Measurements from ENCODE around the gene LAMA5. TPM values are rescaled to one million over a fixed set of nuclear protein-coding genes. Genes with fewer than 3 reads are reported as not detected.

The LAMA5 gene
- total RNA-seq, 1 donor from 2014 or later, result 240 TPM

DNA sequence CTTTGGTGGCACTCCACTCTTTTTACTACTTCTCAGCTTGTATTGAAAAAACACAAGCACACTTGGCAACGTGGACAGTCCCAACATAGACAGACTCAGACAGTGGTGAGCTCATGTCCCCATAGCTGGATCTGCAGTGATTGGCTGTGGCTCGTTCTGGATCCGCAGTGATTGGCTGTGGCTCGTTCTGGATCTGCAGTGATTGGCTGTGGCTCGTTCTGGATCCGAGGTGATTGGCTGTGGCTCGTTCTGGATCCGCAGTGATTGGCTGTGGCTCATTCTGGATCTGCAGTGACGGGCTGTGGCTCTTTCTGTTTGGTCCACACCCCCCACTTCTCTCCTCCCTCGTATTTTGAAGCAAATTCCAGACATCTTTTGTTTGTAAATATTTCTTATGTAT, 100.8 kb downstream of the LAMA5 start:
- no peak overlapping the region for H3K4me3 ChIP-seq (ENCODE audit: low read depth, low read length)
- TF ChIP-seq, protein P1, sequence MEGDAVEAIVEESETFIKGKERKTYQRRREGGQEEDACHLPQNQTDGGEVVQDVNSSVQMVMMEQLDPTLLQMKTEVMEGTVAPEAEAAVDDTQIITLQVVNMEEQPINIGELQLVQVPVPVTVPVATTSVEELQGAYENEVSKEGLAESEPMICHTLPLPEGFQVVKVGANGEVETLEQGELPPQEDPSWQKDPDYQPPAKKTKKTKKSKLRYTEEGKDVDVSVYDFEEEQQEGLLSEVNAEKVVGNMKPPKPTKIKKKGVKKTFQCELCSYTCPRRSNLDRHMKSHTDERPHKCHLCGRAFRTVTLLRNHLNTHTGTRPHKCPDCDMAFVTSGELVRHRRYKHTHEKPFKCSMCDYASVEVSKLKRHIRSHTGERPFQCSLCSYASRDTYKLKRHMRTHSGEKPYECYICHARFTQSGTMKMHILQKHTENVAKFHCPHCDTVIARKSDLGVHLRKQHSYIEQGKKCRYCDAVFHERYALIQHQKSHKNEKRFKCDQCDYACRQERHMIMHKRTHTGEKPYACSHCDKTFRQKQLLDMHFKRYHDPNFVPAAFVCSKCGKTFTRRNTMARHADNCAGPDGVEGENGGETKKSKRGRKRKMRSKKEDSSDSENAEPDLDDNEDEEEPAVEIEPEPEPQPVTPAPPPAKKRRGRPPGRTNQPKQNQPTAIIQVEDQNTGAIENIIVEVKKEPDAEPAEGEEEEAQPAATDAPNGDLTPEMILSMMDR (conservative IDR thresholded peaks at IDR 0.05; ENCODE audit: low read depth, low read length), result no peak
- no peak for DNase-seq (ENCODE audit: low read depth)

DNA sequence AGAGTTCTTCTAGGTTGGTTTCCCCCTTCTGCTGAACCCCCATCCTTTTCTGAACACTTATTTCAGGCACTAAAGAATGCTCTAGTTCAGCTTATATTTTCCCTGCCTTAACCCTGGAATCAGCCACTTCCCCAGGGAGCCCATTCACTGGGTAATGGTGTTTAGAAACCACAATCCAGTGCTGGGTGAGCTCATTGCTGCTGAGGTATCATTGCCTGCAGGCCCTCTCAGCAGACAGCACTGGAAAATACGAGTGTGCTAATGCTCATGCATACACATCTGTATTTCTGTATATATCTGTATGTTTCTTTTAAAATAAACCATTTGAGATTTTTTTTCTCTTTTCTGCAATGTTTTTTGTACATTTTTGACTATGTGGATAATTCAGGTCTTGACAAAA, 101.7 kb downstream of the LAMA5 start:
- DNase-seq (ENCODE audit: low read depth), result no peak
- no peak overlapping the region for H3K4me3 ChIP-seq (ENCODE audit: low read depth, low read length)
- TF ChIP-seq, protein P1 (conservative IDR thresholded peaks at IDR 0.05; ENCODE audit: low read depth, low read length), result no peak

DNA sequence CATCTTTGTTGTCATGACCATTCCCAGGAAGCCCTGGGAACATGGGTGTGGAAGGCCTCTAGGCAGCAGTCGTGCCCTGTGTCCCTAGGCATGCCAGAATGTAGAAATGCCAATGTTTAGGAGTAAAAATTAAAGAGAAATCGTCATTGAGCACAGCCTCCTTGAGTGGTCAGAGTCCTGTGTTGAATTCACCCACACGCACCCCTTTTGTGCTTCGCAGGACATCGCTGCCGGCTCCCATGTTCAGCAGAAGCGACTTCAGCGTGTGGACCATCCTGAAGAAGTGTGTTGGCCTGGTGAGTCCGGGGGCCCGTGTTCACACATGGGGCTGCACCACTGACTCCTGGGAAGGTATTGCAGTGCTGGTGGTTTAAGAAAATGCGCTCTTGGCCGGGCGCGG, 103.7 kb downstream of the LAMA5 start:
- TF ChIP-seq, protein P1 (conservative IDR thresholded peaks at IDR 0.05; ENCODE audit: low read depth, low read length), result no peak
- DNase-seq (ENCODE audit: low read depth), result no peak
- H3K4me3 ChIP-seq (ENCODE audit: low read depth, low read length), result no peak overlapping the region

DNA sequence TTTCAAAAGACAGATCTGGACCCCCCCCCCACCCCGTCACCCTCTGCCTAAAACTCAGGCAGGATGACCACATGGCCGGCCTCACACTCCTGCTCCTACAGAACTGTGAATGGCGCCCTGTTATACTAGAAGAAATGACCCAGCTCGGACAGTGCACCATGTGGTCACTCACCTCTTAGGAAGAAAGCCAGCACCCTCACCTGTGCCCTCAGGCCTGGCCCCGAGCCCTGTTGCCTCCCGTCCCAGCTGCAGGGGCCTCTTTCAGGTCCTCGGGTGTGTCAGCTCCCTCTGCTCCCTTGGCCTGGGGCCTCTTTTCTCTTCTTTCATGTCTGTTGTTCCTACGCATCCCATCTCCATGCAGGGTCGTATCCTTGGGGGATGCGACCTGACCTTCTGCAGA, 105.0 kb downstream of the LAMA5 start:
- TF ChIP-seq, protein P1 (conservative IDR thresholded peaks at IDR 0.05; ENCODE audit: low read depth, low read length), result no peak
- H3K4me3 ChIP-seq (ENCODE audit: low read depth, low read length), result no peak overlapping the region
- no peak for DNase-seq (ENCODE audit: low read depth)

DNA sequence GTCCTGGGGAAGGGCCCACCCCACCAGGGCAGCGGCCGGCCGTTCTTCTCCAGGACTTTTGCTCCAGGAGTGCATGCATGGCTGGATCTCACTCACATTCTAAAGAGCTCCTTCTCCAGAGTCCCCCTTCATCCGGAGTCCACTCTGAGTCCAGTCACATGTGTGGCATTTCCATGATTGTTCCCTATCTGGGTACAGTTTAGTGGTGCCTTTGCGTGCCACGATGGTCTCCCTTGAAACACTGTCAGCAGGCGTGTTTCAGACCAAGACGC, 107.9 kb downstream of the LAMA5 start:
- no peak for DNase-seq (ENCODE audit: low read depth)
- H3K4me3 ChIP-seq (ENCODE audit: low read depth, low read length), result no peak overlapping the region
- TF ChIP-seq, protein P1 (conservative IDR thresholded peaks at IDR 0.05; ENCODE audit: low read depth, low read length), result no peak

Other genes with a start within 250 kb of the LAMA5 start
- gene LSM14B, start 244.8 kb downstream of the LAMA5 start, total RNA-seq, result 16.3 and 23.3 TPM in 2 replicates
- 541 and 587 TPM in 2 replicates for gene PSMA7, start 223.9 kb downstream of the LAMA5 start, total RNA-seq
- 10.2 and 11.4 TPM in 2 replicates for gene SS18L1, start 223.5 kb downstream of the LAMA5 start, total RNA-seq
- 14.9 and 23.4 TPM in 2 replicates for gene MTG2, start 184.3 kb downstream of the LAMA5 start, total RNA-seq
- not detected in 2 replicates for gene HRH3, start 147.0 kb downstream of the LAMA5 start, total RNA-seq
- 17.1 and 20.6 TPM in 2 replicates for gene OSBPL2, start 128.8 kb downstream of the LAMA5 start, total RNA-seq
- 227 and 261 TPM in 2 replicates for gene ADRM1, start 64.3 kb downstream of the LAMA5 start, total RNA-seq
- 2,187 and 2,322 TPM in 2 replicates for gene RPS21, start 19.8 kb upstream of the LAMA5 start, total RNA-seq
- 5.8 and 7.8 TPM in 2 replicates for gene CABLES2, start 40.0 kb upstream of the LAMA5 start, total RNA-seq
- gene RBBP8NL, start 60.2 kb upstream of the LAMA5 start, total RNA-seq, result 0.07 and 0.40 TPM in 2 replicates
- not detected in 2 replicates for gene GATA5, start 108.7 kb upstream of the LAMA5 start, total RNA-seq

Measured in epithelial cell of proximal tubule (primary cell).